ENCODE data around the gene PF4V1. TPM values are rescaled to one million over a fixed set of nuclear protein-coding genes. Genes with fewer than 3 reads are reported as not detected.

The PF4V1 gene
- total RNA-seq, 1 donor from 2014 or later: not detected

DNA sequence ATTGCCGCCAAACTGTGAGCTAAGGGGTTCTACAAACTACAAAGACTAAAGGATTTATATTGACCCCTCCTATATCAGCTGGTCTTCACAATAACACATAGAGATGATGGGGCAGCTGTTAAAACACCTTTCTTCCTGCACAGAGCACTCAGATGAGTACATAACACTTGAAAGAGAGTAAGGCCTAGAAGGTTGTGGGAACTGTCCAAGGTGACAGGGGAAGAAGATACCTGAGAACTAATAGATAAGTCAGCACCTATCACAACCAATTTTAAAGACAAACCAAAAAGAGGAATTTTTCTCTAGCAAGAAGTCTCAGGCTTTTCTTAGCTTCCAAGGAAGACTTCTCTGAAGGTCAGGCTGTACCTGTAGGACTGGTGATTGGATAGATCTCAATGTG lies 35.8 kb upstream of the PF4V1 start:
- H3K36me3 ChIP-seq (ENCODE audit: control insufficient read depth, insufficient read depth, low read length): no peaks in the 10 kb centered on the region
- H3K4me3 ChIP-seq (ENCODE audit: low read depth, low read length): no peak overlapping the region
- TF ChIP-seq, protein P1, sequence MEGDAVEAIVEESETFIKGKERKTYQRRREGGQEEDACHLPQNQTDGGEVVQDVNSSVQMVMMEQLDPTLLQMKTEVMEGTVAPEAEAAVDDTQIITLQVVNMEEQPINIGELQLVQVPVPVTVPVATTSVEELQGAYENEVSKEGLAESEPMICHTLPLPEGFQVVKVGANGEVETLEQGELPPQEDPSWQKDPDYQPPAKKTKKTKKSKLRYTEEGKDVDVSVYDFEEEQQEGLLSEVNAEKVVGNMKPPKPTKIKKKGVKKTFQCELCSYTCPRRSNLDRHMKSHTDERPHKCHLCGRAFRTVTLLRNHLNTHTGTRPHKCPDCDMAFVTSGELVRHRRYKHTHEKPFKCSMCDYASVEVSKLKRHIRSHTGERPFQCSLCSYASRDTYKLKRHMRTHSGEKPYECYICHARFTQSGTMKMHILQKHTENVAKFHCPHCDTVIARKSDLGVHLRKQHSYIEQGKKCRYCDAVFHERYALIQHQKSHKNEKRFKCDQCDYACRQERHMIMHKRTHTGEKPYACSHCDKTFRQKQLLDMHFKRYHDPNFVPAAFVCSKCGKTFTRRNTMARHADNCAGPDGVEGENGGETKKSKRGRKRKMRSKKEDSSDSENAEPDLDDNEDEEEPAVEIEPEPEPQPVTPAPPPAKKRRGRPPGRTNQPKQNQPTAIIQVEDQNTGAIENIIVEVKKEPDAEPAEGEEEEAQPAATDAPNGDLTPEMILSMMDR (IDR thresholded peaks at IDR 0.05; ENCODE audit: insufficient read depth, low read length, poor library complexity, severe bottlenecking): no peak
- no peaks in the 10 kb centered on the region for H3K27me3 ChIP-seq (ENCODE audit: control insufficient read depth, insufficient read depth, low read length)
- DNase-seq (ENCODE audit: low read depth): no peak

DNA sequence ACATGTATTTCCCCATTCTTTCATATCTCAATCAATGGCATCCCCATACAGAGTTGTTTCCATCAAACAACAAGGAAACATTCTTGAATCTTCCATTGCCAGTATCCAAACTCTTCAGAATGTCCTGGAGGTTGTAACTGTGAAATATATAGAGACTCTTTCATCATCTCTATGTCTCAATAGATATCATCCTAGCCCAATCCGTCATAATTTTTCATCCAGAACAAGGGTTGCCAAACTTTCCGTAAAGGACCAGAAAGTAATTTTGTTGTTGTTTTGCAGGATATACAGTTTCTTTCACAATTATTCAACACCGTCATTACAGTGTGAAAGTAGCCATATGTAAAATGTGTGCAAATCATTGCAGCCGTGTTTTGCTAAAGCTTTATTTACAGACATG lies 31.8 kb upstream of the PF4V1 start:
- H3K4me3 ChIP-seq (ENCODE audit: low read depth, low read length): no peak overlapping the region
- H3K27me3 ChIP-seq (ENCODE audit: control insufficient read depth, insufficient read depth, low read length): no peaks in the 10 kb centered on the region
- TF ChIP-seq, protein P1 (IDR thresholded peaks at IDR 0.05; ENCODE audit: insufficient read depth, low read length, poor library complexity, severe bottlenecking): no peak
- no peak for DNase-seq (ENCODE audit: low read depth)
- H3K36me3 ChIP-seq (ENCODE audit: control insufficient read depth, insufficient read depth, low read length): no peaks in the 10 kb centered on the region

DNA sequence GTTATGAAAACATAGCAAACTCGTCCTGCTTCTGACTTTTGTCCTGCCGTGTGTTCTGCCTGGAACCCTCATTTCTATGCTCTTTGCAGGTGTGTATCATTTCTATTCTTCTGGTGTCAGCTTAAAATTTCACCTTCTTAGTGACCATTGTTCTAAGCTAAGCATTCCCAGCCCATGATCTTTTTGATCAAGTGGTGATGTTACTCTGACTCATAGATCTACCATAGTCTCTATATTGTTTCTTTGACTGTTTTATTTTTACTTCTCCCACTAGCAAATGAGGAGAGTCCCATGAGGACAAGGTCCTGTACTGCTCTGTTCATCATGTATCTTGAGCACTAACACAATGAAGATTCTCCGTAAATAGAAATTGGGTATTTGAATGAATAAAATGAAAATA lies 30.7 kb upstream of the PF4V1 start:
- H3K4me3 ChIP-seq (ENCODE audit: low read depth, low read length): no peak overlapping the region
- no peaks in the 10 kb centered on the region for H3K36me3 ChIP-seq (ENCODE audit: control insufficient read depth, insufficient read depth, low read length)
- DNase-seq (ENCODE audit: low read depth): no peak
- no peaks in the 10 kb centered on the region for H3K27me3 ChIP-seq (ENCODE audit: control insufficient read depth, insufficient read depth, low read length)
- TF ChIP-seq, protein P1 (IDR thresholded peaks at IDR 0.05; ENCODE audit: insufficient read depth, low read length, poor library complexity, severe bottlenecking): no peak

DNA sequence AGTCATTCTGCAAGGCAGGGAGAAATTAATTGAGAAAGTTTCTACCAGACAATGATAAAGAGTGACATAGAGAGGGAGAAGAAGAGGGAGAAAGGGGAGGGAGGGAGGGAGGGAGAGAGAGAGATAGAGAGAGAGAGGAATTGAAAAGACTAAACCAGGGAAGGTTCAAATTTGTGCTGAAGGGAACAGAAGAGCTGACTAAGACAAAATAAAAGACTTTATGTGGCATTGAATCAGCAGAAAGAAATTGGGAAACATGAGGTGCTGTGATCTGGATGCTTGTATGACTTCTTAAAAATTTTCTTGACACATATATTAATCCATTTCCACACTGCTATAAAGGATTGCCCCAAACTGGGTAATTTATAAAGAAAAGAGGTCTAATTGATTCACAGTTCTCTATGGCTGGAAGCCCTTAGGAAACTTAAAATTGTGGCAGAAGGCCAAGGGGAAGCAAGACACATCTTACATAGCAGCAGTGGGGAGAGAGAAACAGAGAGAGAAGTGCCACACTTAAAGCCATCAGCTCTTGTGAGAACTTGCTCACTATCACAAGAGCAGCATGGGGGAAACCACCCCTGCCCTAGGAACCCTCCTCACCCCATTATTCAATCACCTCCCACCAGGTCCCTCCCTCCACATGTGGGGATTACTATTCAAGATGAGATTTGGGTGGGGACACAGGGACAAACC lies 30.1 kb upstream of the PF4V1 start:
- Histone ChIP-seq H3K27me3 (ENCODE audit: control insufficient read depth, insufficient read depth, low read length) (no peaks in the 10 kb centered on the region), H3K4me3 (ENCODE audit: low read depth, low read length) (no peak overlapping the region), H3K36me3 (ENCODE audit: control insufficient read depth, insufficient read depth, low read length) (no peaks in the 10 kb centered on the region)
- TF ChIP-seq, protein P1 (IDR thresholded peaks at IDR 0.05; ENCODE audit: insufficient read depth, low read length, poor library complexity, severe bottlenecking): no peak
- DNase-seq (ENCODE audit: low read depth): no peak

DNA sequence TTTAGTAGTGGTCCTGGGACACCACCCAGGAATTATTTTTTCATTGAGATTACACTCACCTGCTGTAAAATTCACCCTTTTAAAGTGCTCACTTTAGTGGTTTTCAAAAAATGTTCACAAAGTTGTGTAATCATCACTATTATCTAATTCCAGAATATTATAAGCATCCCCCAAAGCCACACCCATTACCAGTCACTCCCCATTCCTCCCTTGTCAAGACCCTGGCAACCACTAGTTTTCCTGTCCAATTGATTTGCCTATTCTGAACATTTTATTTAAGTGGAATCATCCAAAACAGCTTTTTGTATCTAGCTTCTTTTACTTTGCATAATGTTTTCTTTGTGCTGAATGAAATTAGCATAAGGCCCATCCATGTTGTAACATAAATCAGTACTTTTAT lies 29.3 kb upstream of the PF4V1 start:
- no peak overlapping the region for H3K4me3 ChIP-seq (ENCODE audit: low read depth, low read length)
- TF ChIP-seq, protein P1 (IDR thresholded peaks at IDR 0.05; ENCODE audit: insufficient read depth, low read length, poor library complexity, severe bottlenecking): no peak
- DNase-seq (ENCODE audit: low read depth): no peak
- no peaks in the 10 kb centered on the region for H3K36me3 ChIP-seq (ENCODE audit: control insufficient read depth, insufficient read depth, low read length)
- H3K27me3 ChIP-seq (ENCODE audit: control insufficient read depth, insufficient read depth, low read length): no peaks in the 10 kb centered on the region

DNA sequence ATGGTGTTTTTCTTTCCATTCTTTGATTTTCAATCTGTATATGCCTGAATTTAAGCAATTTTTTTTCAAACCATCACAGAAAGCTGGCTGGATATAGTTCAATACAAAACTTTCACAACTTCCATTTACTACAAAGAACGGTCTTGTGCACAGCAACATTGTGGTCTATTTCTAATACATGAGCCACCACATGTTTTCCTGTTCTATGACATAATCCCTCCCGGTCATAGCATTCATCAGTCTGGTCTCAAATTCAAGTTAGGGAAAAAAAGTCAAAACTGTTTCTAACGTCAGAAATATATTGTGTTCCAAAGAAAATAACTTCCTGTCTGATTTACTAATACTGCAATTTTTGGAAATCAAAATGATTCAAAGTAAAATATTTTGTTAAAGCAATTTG lies 24.1 kb upstream of the PF4V1 start:
- TF ChIP-seq, protein P1 (IDR thresholded peaks at IDR 0.05; ENCODE audit: insufficient read depth, low read length, poor library complexity, severe bottlenecking): no peak
- no peaks in the 10 kb centered on the region for H3K36me3 ChIP-seq (ENCODE audit: control insufficient read depth, insufficient read depth, low read length)
- H3K4me3 ChIP-seq (ENCODE audit: low read depth, low read length): no peak overlapping the region
- H3K27me3 ChIP-seq (ENCODE audit: control insufficient read depth, insufficient read depth, low read length): no peaks in the 10 kb centered on the region
- no peak for DNase-seq (ENCODE audit: low read depth)
